H1 (cell line): Measurements from ENCODE around the gene TBC1D20. TPM values are rescaled to one million over a fixed set of nuclear protein-coding genes. Genes with fewer than 3 reads are reported as not detected.

Experiments
- ASH2L ChIP-seq: fragments of 200-600, 300-600 bp; sonication (generic); IDR thresholded peaks from one replicate; pipeline ENCODE4 v1.7.1; 2017; ENCODE audit warnings: low read length
- CTCF ChIP-seq, 3 experiments: IDR thresholded peaks; 1 replicate in 2 of 3; 2 replicates in 1 of 3; pipeline versions ENCODE4 v1.5.1 to v1.6.1; 2011; ENCODE audit warnings: low read length in 3 of 3, mild to moderate bottlenecking in 3 of 3, inconsistent platforms in 2 of 3, low read depth in 1 of 3, moderate library complexity in 1 of 3; ENCODE audit not compliant: insufficient read depth in 1 of 3; ENCODE audit errors: control extremely low read depth in 1 of 3
- EP300 ChIP-seq, 2 experiments: IDR thresholded peaks; 1 replicate in 1 of 2; 2 replicates in 1 of 2; pipeline ENCODE4 v1.6.1; 2011 to 2012; ENCODE audit warnings: low read depth in 2 of 2, low read length in 2 of 2, mild to moderate bottlenecking in 2 of 2, borderline replicate concordance in 1 of 2, inconsistent platforms in 1 of 2, moderate library complexity in 1 of 2
- JUN ChIP-seq: IDR thresholded peaks from 2 replicates; pipeline ENCODE4 v1.6.1; 2011; ENCODE audit warnings: low read depth, mild to moderate bottlenecking, improper control_type of control experiment, low read length
- KDM4A ChIP-seq: IDR thresholded peaks from one replicate; pipeline ENCODE4 v1.7.1; 2012; ENCODE audit warnings: low read depth, mild to moderate bottlenecking, moderate library complexity, low read length, inconsistent platforms; ENCODE audit not compliant: severe bottlenecking
- NRF1 ChIP-seq: IDR thresholded peaks from 2 replicates; pipeline ENCODE4 v1.6.1; 2011; ENCODE audit warnings: mild to moderate bottlenecking, low read depth, low read length, improper control_type of control experiment
- POLR2A ChIP-seq, 2 experiments: IDR thresholded peaks; 1 replicate in 1 of 2; 2 replicates in 1 of 2; pipeline ENCODE4 v1.6.1; 2011; ENCODE audit warnings: low read depth in 2 of 2, low read length in 2 of 2, mild to moderate bottlenecking in 2 of 2; ENCODE audit errors: control extremely low read depth in 1 of 2
- RFX5 ChIP-seq: IDR thresholded peaks from 2 replicates; pipeline ENCODE4 v1.6.1; 2011; ENCODE audit warnings: low read depth, low read length, improper control_type of control experiment, borderline replicate concordance
- RNF2 ChIP-seq: fragments of 200-900, 300-1000 bp; sonication (generic); IDR thresholded peaks from 2 replicates; pipeline ENCODE4 v1.7.1; 2016; ENCODE audit warnings: borderline replicate concordance, low read depth, mild to moderate bottlenecking, antibody characterized with exemption, low read length; ENCODE audit not compliant: poor library complexity, severe bottlenecking; ENCODE audit errors: missing control alignments
- RXRA ChIP-seq: IDR thresholded peaks from 2 replicates; pipeline ENCODE4 v1.6.1; 2011; ENCODE audit warnings: low read depth, mild to moderate bottlenecking, low read length, moderate library complexity; ENCODE audit not compliant: insufficient read depth
- SIN3A ChIP-seq, 2 experiments: IDR thresholded peaks in 1 of 2; conservative IDR thresholded peaks in 1 of 2; 2 replicates each; pipeline ENCODE4 v1.6.1; 2011 to 2012; ENCODE audit warnings: low read length in 2 of 2, improper control_type of control experiment in 1 of 2, low read depth in 1 of 2, mild to moderate bottlenecking in 1 of 2
- SIX5 ChIP-seq: IDR thresholded peaks from 2 replicates; pipeline ENCODE4 v1.6.1; 2011; ENCODE audit warnings: mild to moderate bottlenecking, low read depth, low read length
- TAF7 ChIP-seq: optimal IDR thresholded peaks from 2 replicates; pipeline ENCODE3; 2011; ENCODE audit warnings: low read depth, mild to moderate bottlenecking, inconsistent platforms, low read length, moderate library complexity, borderline replicate concordance
- polyA plus RNA-seq, 7 experiments: library from polyadenylated mRNA; depleted of rRNA in 3 of 7; stranded (reverse) in 5 of 7; unstranded in 2 of 7; fragments of >200 nt in 5 of 7; fragments of 200-250 nt in 2 of 7; gene quantifications; 1 replicate in 5 of 7; 2 replicates in 1 of 7; 4 replicates in 1 of 7; pipeline versions ENCODE4 v1.2.1 to v1.2.3, GENCODE V29; 2011 to 2013; ENCODE audit warnings: missing spikeins in 2 of 7, mixed read lengths in 2 of 7
- total RNA-seq: library from RNA; stranded (reverse); fragmentation: NEBNext Ultra II Directional; extraction: Animal tissue kit (Norgen Biotek cat#: 25700); gene quantifications from 2 replicates; pipeline ENCODE4 v1.2.1, GENCODE V29; 2021
- TF ChIP-seq, protein P1 (sequence below): IDR thresholded peaks from 2 replicates; pipeline ENCODE4 v1.6.1; 2012; ENCODE audit warnings: low read length, inconsistent platforms

TBC1D20 gene
- total and polyA plus RNA-seq, 2 of the 8 experiments (the other 6 are each of a cell fraction or from before 2014, with no cell fraction given), result 14.5 to 17.1 TPM

GRCh38 chr20:407133-407952 is 55.0 kb downstream of the TBC1D20 start (continued):
- TF ChIP-seq RFX5 (no peak), JUN (no peak), ASH2L (peak; percentile 20), KDM4A (peak; percentile 56), SIN3A (conservative IDR thresholded peaks at IDR 0.05 in 1 of 2, IDR thresholded peaks at IDR 0.05 in 1 of 2; ENCODE audit: low read depth in 1 of 2, low read length in 2 of 2) (peak; percentile 35 to 71; a peak in 2 of 4 replicates), POLR2A (IDR thresholded peaks at IDR 0.05; ENCODE audit: control extremely low read depth in 1 of 2, low read depth in 2 of 2, low read length in 2 of 2) (peak; percentile 60 to 76), EP300 (IDR thresholded peaks at IDR 0.05; ENCODE audit: borderline replicate concordance in 1 of 2, low read depth in 2 of 2, low read length in 2 of 2) (no peak), TAF7 (no peak), CTCF (IDR thresholded peaks at IDR 0.05; ENCODE audit: control extremely low read depth in 1 of 3, insufficient read depth in 1 of 3, low read depth in 1 of 3, low read length in 3 of 3) (peak; percentile 17 to 58 (median 33)), SIX5 (no peak), RNF2 (no peak), RXRA (no peak), NRF1 (no peak)
- TF ChIP-seq, protein P1, sequence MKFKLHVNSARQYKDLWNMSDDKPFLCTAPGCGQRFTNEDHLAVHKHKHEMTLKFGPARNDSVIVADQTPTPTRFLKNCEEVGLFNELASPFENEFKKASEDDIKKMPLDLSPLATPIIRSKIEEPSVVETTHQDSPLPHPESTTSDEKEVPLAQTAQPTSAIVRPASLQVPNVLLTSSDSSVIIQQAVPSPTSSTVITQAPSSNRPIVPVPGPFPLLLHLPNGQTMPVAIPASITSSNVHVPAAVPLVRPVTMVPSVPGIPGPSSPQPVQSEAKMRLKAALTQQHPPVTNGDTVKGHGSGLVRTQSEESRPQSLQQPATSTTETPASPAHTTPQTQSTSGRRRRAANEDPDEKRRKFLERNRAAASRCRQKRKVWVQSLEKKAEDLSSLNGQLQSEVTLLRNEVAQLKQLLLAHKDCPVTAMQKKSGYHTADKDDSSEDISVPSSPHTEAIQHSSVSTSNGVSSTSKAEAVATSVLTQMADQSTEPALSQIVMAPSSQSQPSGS, result no peak
